IPS-15b (cell line): ENCODE data around the gene PTPRM.

Experiments used
- H3K27me3 ChIP-seq: one replicate; pipeline ENCODE4 v1.6.1; 2013; ENCODE audit warnings: low read length; ENCODE audit not compliant: control insufficient read depth, insufficient read depth
- H3K36me3 ChIP-seq: one replicate; pipeline ENCODE4 v1.6.1; 2013; ENCODE audit warnings: low read length; ENCODE audit not compliant: control insufficient read depth, insufficient read depth
- H3K4me1 ChIP-seq: one replicate; pipeline ENCODE4 v1.6.1; 2013; ENCODE audit warnings: mild to moderate bottlenecking, low read length; ENCODE audit not compliant: control insufficient read depth, insufficient read depth
- H3K4me3 ChIP-seq: one replicate; pipeline ENCODE4 v1.5.1; 2013; ENCODE audit warnings: low read depth, low read length
- H3K9ac ChIP-seq: one replicate; pipeline ENCODE4 v1.6.1; 2013; ENCODE audit warnings: low read depth, mild to moderate bottlenecking, low read length
- H3K9me3 ChIP-seq: one replicate; pipeline ENCODE4 v1.6.1; 2013; ENCODE audit warnings: mild to moderate bottlenecking, low read length; ENCODE audit not compliant: control insufficient read depth, insufficient read depth

PTPRM gene

DNA sequence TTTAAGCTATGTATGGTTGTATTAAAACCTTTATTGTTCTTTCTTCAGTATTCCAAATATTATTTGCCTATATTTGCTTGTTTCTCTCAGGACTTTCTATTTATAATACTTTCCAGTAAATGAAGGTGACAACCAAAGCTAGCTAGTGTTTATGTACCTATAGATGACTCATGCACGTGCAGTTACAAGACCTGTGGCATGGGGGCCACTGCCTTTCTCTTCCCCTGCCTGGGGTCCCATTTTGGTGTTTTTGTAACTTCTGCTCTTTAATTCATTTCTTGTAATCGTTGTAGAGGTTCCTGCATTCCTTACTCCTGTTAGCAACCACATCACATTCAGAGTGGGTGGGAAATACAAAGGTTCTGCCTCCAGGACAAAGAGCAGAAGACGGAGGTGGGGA is 364.6 kb downstream of the PTPRM start:
- H3K9me3 ChIP-seq: no peaks in the 10 kb centered on the region
- H3K27me3 ChIP-seq: no peaks in the 10 kb centered on the region
- H3K36me3 ChIP-seq: no peaks in the 10 kb centered on the region
- H3K4me1 ChIP-seq: no peaks in the 10 kb centered on the region
- H3K9ac ChIP-seq: no peak overlapping the region
- no peak overlapping the region for H3K4me3 ChIP-seq

DNA sequence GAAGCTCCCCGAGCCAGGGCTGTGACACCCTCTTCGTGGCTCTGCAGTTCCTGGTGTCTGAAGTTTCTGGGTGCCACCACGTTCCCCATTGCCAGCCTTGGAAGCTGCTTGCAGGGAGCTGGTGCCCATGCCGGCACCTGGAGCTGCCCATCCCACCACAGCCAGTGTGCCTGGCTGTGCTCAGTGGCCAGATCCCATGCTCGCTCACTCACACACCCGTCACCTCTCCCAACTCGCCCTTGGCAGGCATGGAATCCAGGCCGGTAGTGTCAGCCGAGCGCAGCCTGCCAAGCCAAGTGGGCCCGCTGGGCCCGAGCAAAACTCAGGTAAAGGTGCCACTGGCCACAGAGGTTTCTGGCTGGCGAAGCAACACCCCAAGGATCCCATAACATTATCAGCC is 370.2 kb downstream of the PTPRM start:
- Histone ChIP-seq H3K4me1 (no peaks in the 10 kb centered on the region), H3K9ac (no peak overlapping the region), H3K27me3 (no peaks in the 10 kb centered on the region), H3K9me3 (no peaks in the 10 kb centered on the region), H3K36me3 (no peaks in the 10 kb centered on the region), H3K4me3 (no peak overlapping the region)

DNA sequence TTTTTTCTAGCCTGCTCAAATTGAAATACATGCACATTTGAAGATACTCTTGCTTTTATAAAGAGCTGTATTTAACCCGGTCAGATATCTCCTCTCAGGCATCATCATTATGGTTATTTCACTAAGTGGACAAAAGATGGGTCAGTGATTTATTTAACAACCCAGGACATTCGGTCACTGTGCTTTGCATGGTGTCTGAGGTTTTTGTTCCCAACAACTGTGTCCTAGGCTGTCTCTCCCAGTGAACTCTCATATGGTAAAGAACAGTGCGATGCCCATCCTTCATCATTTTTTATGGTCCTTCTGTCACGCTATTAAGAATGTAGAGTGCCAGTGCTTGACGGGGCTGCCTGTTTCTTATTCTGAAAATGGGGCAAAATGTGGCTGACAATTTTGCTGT is 372.4 kb downstream of the PTPRM start:
- Histone ChIP-seq H3K9ac (no peak overlapping the region), H3K4me3 (no peak overlapping the region)

DNA sequence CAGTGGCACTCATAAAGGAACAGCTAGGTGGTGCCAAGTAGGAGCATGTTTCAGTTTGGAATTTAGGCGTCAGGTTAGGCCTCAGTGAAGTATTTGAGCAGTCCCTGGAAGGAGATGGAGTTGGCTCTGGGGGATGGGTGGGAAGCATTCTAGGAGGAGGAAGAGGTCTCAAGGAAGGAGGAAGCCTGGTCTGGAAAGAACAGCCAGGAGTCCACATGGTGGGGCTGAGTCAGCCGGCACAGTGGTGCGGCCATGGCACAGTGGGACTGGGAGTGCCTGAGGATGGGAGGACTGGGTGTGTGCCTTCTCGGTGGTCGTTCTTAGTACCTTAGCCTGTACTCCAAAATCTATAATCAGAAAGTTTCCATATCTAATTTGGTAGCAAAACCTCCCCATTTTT is 373.3 kb downstream of the PTPRM start:
- Histone ChIP-seq H3K36me3 (no peaks in the 10 kb centered on the region), H3K27me3 (no peaks in the 10 kb centered on the region), H3K4me3 (no peak overlapping the region), H3K9ac (no peak overlapping the region), H3K9me3 (no peaks in the 10 kb centered on the region), H3K4me1 (no peaks in the 10 kb centered on the region)

More for the DNA sequence above, 372.4 kb downstream of the PTPRM start:
- no peaks in the 10 kb centered on the region for H3K27me3 ChIP-seq
- no peaks in the 10 kb centered on the region for H3K36me3 ChIP-seq
- H3K4me1 ChIP-seq: no peaks in the 10 kb centered on the region
- no peaks in the 10 kb centered on the region for H3K9me3 ChIP-seq

DNA sequence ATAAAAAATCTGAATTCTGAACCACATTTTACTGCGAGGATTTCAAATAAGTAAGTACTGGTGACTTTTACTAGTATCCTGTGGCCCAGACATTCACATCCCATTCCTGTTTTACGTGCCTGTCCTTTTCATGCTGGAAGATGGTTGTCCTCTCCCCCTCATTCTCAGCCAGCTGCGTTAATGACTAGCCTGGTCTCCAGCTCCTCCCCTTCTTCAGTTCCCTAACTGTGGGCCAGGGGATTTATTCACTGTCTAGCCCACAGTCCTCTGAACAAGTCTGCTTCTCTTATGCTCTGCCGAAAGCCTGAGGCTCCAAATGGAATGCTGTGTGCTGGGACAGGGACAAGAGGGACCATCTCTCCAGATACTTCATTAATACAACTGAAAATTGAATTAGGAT is 373.9 kb downstream of the PTPRM start:
- Histone ChIP-seq H3K4me3 (no peak overlapping the region), H3K9ac (no peak overlapping the region), H3K36me3 (no peaks in the 10 kb centered on the region), H3K9me3 (no peaks in the 10 kb centered on the region), H3K4me1 (no peaks in the 10 kb centered on the region), H3K27me3 (no peaks in the 10 kb centered on the region)

DNA sequence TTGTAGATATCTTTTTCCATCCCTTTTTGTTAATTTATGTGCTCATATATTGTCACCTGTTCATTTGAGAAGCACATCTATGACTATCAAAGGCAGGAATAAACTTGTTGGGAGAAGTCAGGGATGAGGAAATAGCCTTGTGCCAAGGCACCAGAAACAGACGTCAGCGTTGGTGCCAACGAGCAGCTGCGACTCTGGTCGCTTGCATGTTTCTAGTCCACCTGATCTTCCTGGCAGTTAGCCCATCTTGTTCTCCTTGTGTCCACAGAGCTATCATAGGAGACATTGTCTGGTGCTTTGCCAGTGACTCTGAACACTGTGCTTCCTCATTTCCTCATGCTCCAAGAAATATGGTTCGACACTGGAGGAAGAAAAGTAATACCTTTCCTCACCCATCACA is 374.4 kb downstream of the PTPRM start:
- no peak overlapping the region for H3K4me3 ChIP-seq
- H3K9ac ChIP-seq: no peak overlapping the region
- no peaks in the 10 kb centered on the region for H3K9me3 ChIP-seq
- H3K36me3 ChIP-seq: no peaks in the 10 kb centered on the region
- H3K4me1 ChIP-seq: no peaks in the 10 kb centered on the region
- no peaks in the 10 kb centered on the region for H3K27me3 ChIP-seq

DNA sequence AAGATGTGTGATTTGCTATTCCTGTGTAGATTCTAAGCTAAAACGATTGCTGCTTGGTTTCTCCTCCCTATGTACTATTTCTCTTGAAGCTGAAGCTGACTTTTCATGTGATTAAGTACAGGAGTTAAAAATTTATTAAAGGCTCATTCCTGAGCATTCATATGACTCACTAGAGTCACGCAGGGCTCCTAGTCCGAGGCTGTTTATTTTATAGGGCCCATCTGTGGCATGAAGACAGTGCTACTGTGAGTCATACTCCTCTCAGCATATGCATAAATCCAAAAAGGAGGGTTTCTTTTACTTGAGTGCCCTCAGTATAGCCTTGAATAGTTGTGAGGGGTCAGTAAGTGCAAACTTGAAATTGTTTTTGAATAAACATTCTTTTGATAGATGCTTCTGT is 378.8 kb downstream of the PTPRM start:
- H3K9ac ChIP-seq: no peak overlapping the region
- no peak overlapping the region for H3K4me3 ChIP-seq
- H3K4me1 ChIP-seq: no peaks in the 10 kb centered on the region
- H3K27me3 ChIP-seq: no peaks in the 10 kb centered on the region
- H3K36me3 ChIP-seq: no peaks in the 10 kb centered on the region
- no peaks in the 10 kb centered on the region for H3K9me3 ChIP-seq

DNA sequence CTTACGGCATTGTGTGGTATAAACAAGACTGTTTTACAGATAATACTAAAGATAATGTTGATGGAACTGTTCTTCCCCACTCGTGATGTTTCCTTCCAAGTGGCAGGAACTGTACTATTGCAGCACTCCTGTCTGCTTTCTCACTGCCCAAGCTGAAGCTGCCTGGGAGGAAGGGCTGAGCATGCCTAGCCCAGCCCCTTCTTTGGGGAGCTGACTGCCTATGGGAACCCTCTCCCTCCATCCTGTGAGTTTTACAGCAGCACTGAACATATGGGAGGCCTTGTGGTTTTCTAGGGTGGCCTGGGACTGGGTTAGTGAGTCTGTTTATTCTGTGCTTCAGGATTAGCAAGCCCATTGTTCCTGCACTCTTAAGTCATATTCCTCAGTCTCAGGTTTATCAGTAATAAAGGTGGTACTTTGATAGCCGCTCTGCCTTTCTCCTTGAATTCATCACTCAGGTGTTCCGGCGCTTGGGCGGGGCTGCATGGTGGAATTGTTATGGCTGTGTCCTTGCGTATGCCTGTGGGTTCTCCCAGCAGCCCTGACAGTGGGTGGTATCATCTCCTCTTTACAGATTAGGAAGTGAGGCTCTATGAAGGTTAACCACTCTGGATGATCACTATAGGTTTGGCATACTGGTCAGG is 379.7 kb downstream of the PTPRM start:
- Histone ChIP-seq H3K36me3 (no peaks in the 10 kb centered on the region), H3K4me3 (no peak overlapping the region), H3K27me3 (no peaks in the 10 kb centered on the region), H3K9me3 (no peaks in the 10 kb centered on the region), H3K9ac (no peak overlapping the region), H3K4me1 (no peaks in the 10 kb centered on the region)

DNA sequence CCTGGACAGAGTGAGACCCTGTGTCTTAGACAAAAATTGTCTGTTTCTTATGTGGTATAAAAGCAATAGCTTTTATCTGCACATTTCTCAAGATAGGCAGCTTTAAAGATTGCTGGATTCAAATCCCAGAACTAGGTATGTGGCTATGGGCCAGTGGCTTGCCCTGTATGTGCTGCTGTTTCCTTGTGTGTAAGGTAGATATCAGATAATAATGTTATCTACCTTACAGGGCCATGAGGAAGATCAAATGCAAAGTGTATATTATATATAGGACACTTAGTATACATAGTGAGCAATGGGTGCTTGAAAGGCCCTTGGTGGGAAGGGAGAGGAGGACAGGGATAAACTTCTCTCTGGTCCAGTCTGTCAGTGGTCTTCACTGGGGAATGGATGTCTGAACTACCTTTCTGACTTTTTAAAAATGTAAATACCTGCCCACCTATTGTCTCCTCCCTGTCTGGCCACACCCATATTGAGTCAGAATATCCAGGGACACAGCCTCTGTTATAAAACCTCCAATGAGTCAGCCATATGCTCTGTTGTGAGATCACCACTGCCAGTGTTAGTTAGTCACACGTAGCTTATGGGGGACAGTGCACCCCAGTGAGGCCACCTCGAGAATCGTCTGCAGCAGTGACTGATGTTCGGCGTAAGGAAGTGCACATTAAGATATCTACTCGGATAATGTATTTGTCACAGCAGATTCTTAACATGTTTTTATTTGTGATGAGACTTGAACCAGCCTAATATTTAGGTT is 383.4 kb downstream of the PTPRM start:
- no peaks in the 10 kb centered on the region for H3K4me1 ChIP-seq
- no peak overlapping the region for H3K4me3 ChIP-seq
- H3K27me3 ChIP-seq: no peaks in the 10 kb centered on the region
- H3K36me3 ChIP-seq: no peaks in the 10 kb centered on the region
- H3K9me3 ChIP-seq: no peaks in the 10 kb centered on the region
- H3K9ac ChIP-seq: no peak overlapping the region

DNA sequence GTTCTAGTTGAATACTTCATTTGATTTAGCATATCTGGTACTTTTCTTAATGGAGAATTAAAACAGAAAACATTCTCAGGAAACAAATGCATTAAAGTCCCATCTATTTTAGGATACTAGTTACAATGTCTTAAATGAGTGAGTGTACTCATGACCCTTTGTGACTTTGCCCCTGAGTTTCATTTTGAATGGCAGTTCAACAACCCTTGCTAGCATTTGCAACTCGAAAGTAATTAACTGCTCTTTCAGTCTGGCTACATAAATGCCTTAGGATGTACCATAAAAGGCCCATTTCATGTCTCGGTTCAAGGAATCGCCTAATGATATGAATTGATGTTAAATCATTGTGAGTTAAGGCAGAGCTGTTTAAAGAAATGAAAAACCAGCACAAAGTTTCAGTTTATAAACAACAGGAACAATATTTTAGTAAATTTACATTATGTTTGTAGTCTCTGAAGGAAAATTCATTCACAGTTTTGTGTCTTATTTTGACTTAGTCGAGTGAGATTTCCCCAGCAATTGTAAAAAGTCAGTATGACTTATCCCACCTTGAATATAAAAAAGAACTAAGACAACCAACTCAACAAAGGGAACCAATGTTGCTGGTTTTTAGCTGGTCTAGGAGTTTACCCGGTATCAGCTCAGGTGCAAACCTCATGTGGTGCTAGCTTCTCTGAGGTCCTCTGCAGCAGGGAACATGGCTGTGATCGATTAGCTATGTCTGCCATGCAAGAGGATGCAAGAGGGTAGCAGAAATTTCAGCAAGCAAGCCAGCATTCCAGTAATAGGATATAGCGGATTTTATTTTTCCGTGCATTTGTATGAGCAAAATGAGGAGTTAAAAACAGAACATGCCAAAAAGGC is 386.2 kb downstream of the PTPRM start:
- no peaks in the 10 kb centered on the region for H3K36me3 ChIP-seq
- H3K9me3 ChIP-seq: no peaks in the 10 kb centered on the region
- no peaks in the 10 kb centered on the region for H3K27me3 ChIP-seq
- H3K9ac ChIP-seq: no peak overlapping the region
- H3K4me1 ChIP-seq: no peaks in the 10 kb centered on the region
- no peak overlapping the region for H3K4me3 ChIP-seq

DNA sequence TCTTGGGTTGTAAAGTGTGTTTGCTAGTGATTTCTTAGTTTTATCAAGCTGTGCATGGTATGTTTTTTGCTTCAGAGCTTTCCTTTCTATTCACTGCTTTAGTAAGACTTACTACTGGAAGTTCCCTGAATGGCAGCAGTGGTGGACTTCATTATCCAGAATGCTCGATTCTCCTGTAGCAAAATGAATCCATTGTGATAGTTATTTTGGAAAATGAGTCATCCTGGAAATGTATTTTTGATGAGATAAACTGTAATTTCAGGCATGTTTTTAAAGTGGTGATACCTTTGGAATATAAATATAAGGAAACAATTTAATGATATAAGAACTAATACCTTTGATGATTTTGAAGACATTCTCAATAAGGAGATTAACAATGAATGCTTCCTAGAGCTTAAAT is 387.1 kb downstream of the PTPRM start:
- H3K27me3 ChIP-seq: no peaks in the 10 kb centered on the region
- no peak overlapping the region for H3K9ac ChIP-seq
- H3K9me3 ChIP-seq: no peaks in the 10 kb centered on the region
- no peak overlapping the region for H3K4me3 ChIP-seq
- H3K4me1 ChIP-seq: no peaks in the 10 kb centered on the region
- H3K36me3 ChIP-seq: no peaks in the 10 kb centered on the region
